Left kidney (tissue), 2 donors: ENCODE data around the gene MPDZ. TPM values are rescaled to one million over a fixed set of nuclear protein-coding genes. Genes with fewer than 3 reads are reported as not detected.

Source experiments
- DNase-seq: peaks from one replicate; pipeline ENCODE4 v3.0.0-alpha.2; 2013
- polyA plus RNA-seq: library from polyadenylated mRNA; unstranded; fragments of 120-200 nt; gene quantifications from one replicate; pipeline ENCODE4 v1.2.1, GENCODE V29; 2013; ENCODE audit not compliant: insufficient read length

MPDZ gene
- polyA plus RNA-seq, 1 donor = 61.0 TPM

DNA sequence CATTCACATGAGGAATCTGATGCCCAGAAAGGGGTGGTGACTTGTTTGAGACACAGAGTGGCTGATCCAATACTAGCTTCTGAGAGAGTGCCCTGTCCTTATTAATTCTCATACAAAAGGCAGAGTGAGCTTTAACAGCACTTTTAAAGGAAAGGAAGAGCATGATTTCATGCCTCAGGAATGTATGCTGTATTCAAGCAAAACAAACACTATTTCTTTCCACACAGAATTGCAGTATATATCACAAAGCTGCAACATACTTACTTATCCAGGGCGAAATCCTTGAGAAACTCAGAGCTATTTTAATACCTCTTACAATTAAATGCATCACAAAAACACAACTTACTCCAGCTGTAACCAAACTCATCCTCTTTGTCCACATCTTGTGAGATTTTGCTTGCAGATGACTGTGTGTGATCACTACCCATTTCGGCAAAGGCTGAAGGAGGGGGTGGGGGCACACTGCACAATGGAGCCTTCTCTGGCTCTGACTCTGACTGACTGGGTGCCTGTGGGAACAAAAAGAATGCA, 139.8 kb downstream of the MPDZ start:
- peak; percentile 32 for DNase-seq

- peak; percentile 31 for DNase-seq
Observed at GRCh38 chr9:13137426-13137825, 142.1 kb downstream of the MPDZ start.

GRCh38 chr9:13131991-13132390, 147.5 kb downstream of the MPDZ start:
- DNase-seq = no peak

GRCh38 chr9:13131416-13131815, 148.1 kb downstream of the MPDZ start:
- no peak for DNase-seq

GRCh38 chr9:13128266-13128860, 151.1 kb downstream of the MPDZ start:
- DNase-seq = no peak

GRCh38 chr9:13127131-13127530, 152.4 kb downstream of the MPDZ start:
- DNase-seq = no peak

DNA sequence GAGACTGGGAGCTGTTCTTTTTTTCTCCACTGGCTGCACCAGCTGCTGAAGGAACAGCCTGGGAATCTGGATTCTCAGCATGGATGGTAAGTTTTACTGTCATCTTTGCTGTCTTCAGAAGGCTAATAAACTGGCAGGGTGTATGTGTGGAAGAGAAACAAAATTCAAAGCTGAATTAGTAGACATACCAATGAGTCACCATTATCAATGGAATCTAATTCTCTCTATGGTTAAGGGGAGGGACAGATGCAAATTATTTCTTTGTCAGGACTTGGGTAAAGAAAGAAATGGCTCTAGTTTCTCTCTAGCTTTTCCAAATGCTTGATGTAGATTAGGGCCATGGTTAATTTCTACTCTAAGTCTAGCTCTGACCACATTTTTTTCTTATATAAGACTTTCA, 154.2 kb downstream of the MPDZ start:
- no peak for DNase-seq

DNA sequence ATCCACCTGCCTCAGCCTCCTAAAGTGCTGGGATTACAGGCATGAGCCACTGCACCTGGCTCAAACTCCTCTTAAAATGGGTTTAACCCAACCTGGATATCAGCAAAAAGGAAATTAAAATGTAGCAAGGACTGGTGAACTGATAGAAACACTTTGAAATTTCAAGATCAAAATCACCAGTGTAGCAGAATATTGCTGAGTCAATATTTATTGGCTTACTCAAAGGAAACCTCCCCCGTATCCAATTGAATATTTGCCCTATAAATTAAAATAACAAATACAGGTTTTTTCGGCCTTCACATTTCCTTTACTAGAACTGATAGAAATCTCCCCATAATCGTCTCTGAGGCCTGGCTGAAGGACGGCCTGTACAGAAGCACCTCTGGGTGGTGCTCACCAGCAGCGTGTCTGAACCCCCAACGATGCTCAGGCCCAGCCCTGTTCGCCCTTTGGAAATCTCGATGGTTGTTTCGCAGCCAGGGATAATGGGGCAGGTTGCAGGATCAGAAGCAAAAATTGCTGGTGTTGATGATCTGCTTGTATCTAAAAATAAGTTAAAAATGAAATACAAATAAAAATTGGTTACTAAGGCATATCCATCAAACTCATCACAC, 156.6 kb downstream of the MPDZ start:
- no peak for DNase-seq

GRCh38 chr9:13118313-13118712, 161.2 kb downstream of the MPDZ start:
- no peak for DNase-seq

- DNase-seq = no peak
Observed at GRCh38 chr9:13116292-13116691, 163.2 kb downstream of the MPDZ start.

- DNase-seq = no peak
Observed at GRCh38 chr9:13113751-13114150, 165.7 kb downstream of the MPDZ start.

GRCh38 chr9:13113216-13113615, 166.3 kb downstream of the MPDZ start:
- no peak for DNase-seq

- DNase-seq = no peak
Observed at GRCh38 chr9:13111778-13112177, 167.7 kb downstream of the MPDZ start.

- no peak for DNase-seq
Observed at GRCh38 chr9:13110766-13111417, 168.6 kb downstream of the MPDZ start.

DNA sequence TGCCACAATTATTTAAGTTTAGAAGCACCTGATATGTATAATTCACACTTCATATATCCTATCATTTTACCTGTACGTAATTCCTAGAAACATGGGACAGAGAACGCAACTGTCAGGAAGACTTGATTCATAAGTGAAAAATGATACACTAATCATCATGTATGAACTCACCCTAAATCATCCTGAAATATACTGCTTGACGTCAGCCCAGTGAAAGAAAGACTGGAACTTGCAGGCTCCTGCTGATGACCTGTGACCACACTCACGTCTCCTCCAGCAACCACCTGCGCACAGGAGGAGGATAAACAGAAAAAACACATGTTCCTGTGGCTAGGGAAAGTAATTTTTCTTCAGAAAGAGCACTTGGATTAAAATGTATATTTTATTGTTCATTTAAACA, 169.7 kb downstream of the MPDZ start:
- no peak for DNase-seq

- no peak for DNase-seq
Observed at GRCh38 chr9:13107008-13107407, 172.5 kb downstream of the MPDZ start.

GRCh38 chr9:13100914-13101572, 178.4 kb downstream of the MPDZ start:
- no peak for DNase-seq

GRCh38 chr9:13095056-13095455, 184.4 kb downstream of the MPDZ start:
- DNase-seq = no peak

DNA sequence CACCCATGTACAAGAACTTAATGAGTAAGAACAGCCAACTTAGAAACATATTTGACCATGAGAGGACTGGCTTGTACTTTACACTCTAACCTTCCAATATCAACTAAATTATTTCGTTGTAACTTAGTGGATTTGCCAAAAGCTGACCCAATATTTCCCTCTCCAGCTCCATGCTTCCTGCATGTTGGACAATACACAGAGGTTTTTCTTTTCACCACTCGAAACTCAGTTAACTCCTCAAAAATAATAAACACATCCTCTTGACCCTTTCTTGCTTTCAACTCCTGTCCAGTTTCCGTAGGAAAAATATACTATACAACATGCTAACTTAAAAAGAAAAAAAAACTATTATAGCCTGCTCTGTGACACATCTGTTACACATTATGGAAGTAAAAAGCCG, 188.9 kb downstream of the MPDZ start:
- no peak for DNase-seq

- no peak for DNase-seq
Observed at GRCh38 chr9:13089666-13090065, 189.8 kb downstream of the MPDZ start.

- peak; percentile 69 for DNase-seq
Observed at GRCh38 chr9:13088720-13089427, 190.6 kb downstream of the MPDZ start.

GRCh38 chr9:13083963-13084528, 195.4 kb downstream of the MPDZ start:
- DNase-seq = no peak
